ENCODE data around the gene SLC2A11. TPM values are rescaled to one million over a fixed set of nuclear protein-coding genes. Genes with fewer than 3 reads are reported as not detected.

Gene SLC2A11
- total RNA-seq, 1 experiment from 2014 or later: 26.9 TPM

- H3K27me3 ChIP-seq (ENCODE audit: insufficient read depth, low read depth): no peaks in the 10 kb centered on the region
These were observed 67.4 kb downstream of the SLC2A11 start for GRCh38 chr22:23925020-23925606.

GRCh38 chr22:23926561-23926960 is 68.9 kb downstream of the SLC2A11 start:
- peaks cover 25% of the 10 kb centered on the region for H3K36me3 ChIP-seq (ENCODE audit: low read depth)
- POLR2A ChIA-PET (ENCODE audit: unreplicated experiment): interaction anchor here (0.6 kb wide), 1 partner anchor 644 kb away, joined by 4 read pairs; no protein-coding TSS in a partner anchor

More at GRCh38 chr22:23925020-23925606, 67.4 kb downstream of the SLC2A11 start:
- intact Hi-C loops (cut with micrococcal nuclease; ENCODE audit: unreplicated experiment): no loop called here
- ChIA-PET CTCF (no interaction called here), POLR2A (ENCODE audit: unreplicated experiment) (no interaction called here)
- H3K36me3 ChIP-seq (ENCODE audit: low read depth): peaks cover 22% of the 10 kb centered on the region
- H3K27ac ChIP-seq: no peak overlapping the region
- no TSS peak for BruUV-seq (replicated peaks)
- TF ChIP-seq CTCF (conservative IDR thresholded peaks at IDR 0.05): no peak
- no peak for TF ChIP-seq EZH2 (IDR thresholded peaks at IDR 0.05; ENCODE audit: low read depth)
- peaks cover 28% of the 10 kb centered on the region; the same call in 1 of the 2 replicates for H3F3A ChIP-seq (ENCODE audit: insufficient read depth, low read depth)
- H4K20me1 ChIP-seq (ENCODE audit: insufficient read depth): 0 out of 2 replicates have a peak, but pooled peaks cover 6% of the 10 kb centered on the region
- no peak overlapping the region for H2AFZ ChIP-seq
- no peak for DNase-seq
- H3K4me2 ChIP-seq: no peak overlapping the region
- no peaks in the 10 kb centered on the region for H3K9me2 ChIP-seq (ENCODE audit: insufficient read depth)
- H3K9me3 ChIP-seq (ENCODE audit: insufficient read depth, low read depth): peaks cover 17% of the 10 kb centered on the region
- H3K4me3 ChIP-seq: no peak overlapping the region
- H3K4me1 ChIP-seq (replicated peaks; ENCODE audit: insufficient read depth): peaks cover 13% of the 10 kb centered on the region; the same call in 1 of the 2 replicates
- H3K79me2 ChIP-seq (ENCODE audit: low read depth): no peaks in the 10 kb centered on the region

More at GRCh38 chr22:23926561-23926960, 68.9 kb downstream of the SLC2A11 start:
- H3K9me3 ChIP-seq (ENCODE audit: insufficient read depth, low read depth): peaks cover 17% of the 10 kb centered on the region
- no peaks in the 10 kb centered on the region for H3K79me2 ChIP-seq (ENCODE audit: low read depth)
- TF ChIP-seq EZH2 (IDR thresholded peaks at IDR 0.05; ENCODE audit: low read depth) (no peak), CTCF (conservative IDR thresholded peaks at IDR 0.05) (no peak)
- DNase-seq: no peak
- BruUV-seq (replicated peaks): no TSS peak
- H3F3A ChIP-seq (ENCODE audit: insufficient read depth, low read depth): peaks cover 31% of the 10 kb centered on the region; the same call in 1 of the 2 replicates
- no peak overlapping the region for H3K27ac ChIP-seq
- H3K4me1 ChIP-seq (replicated peaks; ENCODE audit: insufficient read depth): peaks cover 9% of the 10 kb centered on the region; the same call in 1 of the 2 replicates
- no peak overlapping the region for H2AFZ ChIP-seq
- no peaks in the 10 kb centered on the region for H3K9me2 ChIP-seq (ENCODE audit: insufficient read depth)
- intact Hi-C loops (cut with micrococcal nuclease; ENCODE audit: unreplicated experiment): no loop called here
- CTCF ChIA-PET: no interaction called here
- no peak overlapping the region for H3K4me2 ChIP-seq
- no peak overlapping the region for H3K4me3 ChIP-seq
- 0 out of 2 replicates have a peak, but pooled peaks cover 6% of the 10 kb centered on the region for H4K20me1 ChIP-seq (ENCODE audit: insufficient read depth)
- no peaks in the 10 kb centered on the region for H3K27me3 ChIP-seq (ENCODE audit: insufficient read depth, low read depth)

Other genes with a start within 250 kb of the SLC2A11 start
- gene DRICH1, start 225.6 kb upstream of the SLC2A11 start, total RNA-seq (2021): 0.57 and 0.60 TPM in 2 replicates
- gene RGL4, start 166.9 kb upstream of the SLC2A11 start, total RNA-seq (2021): not detected in 2 replicates
- gene ZNF70, start 106.8 kb upstream of the SLC2A11 start, total RNA-seq (2021): 2.8 and 2.9 TPM in 2 replicates
- 0.90 and 1.1 TPM in 2 replicates for gene VPREB3, start 103.5 kb upstream of the SLC2A11 start, total RNA-seq (2021)
- not detected in 2 replicates for gene C22orf15, start 94.9 kb upstream of the SLC2A11 start, total RNA-seq (2021)
- gene CHCHD10, start 89.9 kb upstream of the SLC2A11 start, total RNA-seq (2021): 37.0 and 43.5 TPM in 2 replicates
- 2.4 and 3.6 TPM in 2 replicates for gene MMP11, start 85.0 kb upstream of the SLC2A11 start, total RNA-seq (2021)
- gene SMARCB1, start 70.9 kb upstream of the SLC2A11 start, total RNA-seq (2021): 61.7 and 80.2 TPM in 2 replicates
- gene DERL3, start 18.9 kb upstream of the SLC2A11 start, total RNA-seq (2021): 0.41 and 1.2 TPM in 2 replicates
- 531 and 695 TPM in 2 replicates for gene MIF, start 36.5 kb downstream of the SLC2A11 start, total RNA-seq (2021)
- gene GSTT2B, start 103.3 kb downstream of the SLC2A11 start, total RNA-seq (2021): 0.50 TPM in 1 of 2 replicates, not detected in the other
- not detected in 2 replicates for gene DDTL, start 109.0 kb downstream of the SLC2A11 start, total RNA-seq (2021)
- 42.0 and 67.9 TPM in 2 replicates for gene DDT, start 116.6 kb downstream of the SLC2A11 start, total RNA-seq (2021)
- gene GSTT2, start 122.3 kb downstream of the SLC2A11 start, total RNA-seq (2021): 0.79 TPM in 1 of 2 replicates, not detected in the other
- not detected in 2 replicates for gene GSTT4, start 147.6 kb downstream of the SLC2A11 start, total RNA-seq (2021)
- gene CABIN1, start 153.4 kb downstream of the SLC2A11 start, total RNA-seq (2021): 39.0 and 39.3 TPM in 2 replicates